OCI-LY7 (cell line): ENCODE results near the gene RIPOR1.

Source experiments
- CTCF ChIP-seq: fragments of 200-600 bp; sonication (generic); conservative IDR thresholded peaks from 2 replicates; pipeline ENCODE4 v1.5.1; 2014; ENCODE audit warnings: mild to moderate bottlenecking, antibody characterized with exemption, low read length, moderate library complexity, mixed read lengths
- EZH2phosphoT487 ChIP-seq: fragments of 200-600 bp; sonication (generic); IDR thresholded peaks from 2 replicates; pipeline ENCODE4 v1.6.1; 2018; ENCODE audit warnings: low read depth, borderline replicate concordance, mild to moderate bottlenecking, mixed run types, antibody characterized with exemption, low read length, moderate library complexity, mixed read lengths

- no peak for TF ChIP-seq CTCF
- no peak for TF ChIP-seq EZH2phosphoT487
Observed at GRCh38 chr16:67548265-67549126, 19.9 kb downstream of the RIPOR1 start.
